Parathyroid adenoma (tissue), 2 donors: ENCODE results near the gene PHTF2.

Experiments used
- H2AFZ ChIP-seq: fragments of 300-600 bp; sonication (generic); one replicate; pipeline ENCODE4 v1.7.0; 2017; ENCODE audit warnings: antibody characterized with exemption, mild to moderate bottlenecking
- H3K27ac ChIP-seq: fragments of 300-600 bp; sonication (generic); one replicate; pipeline ENCODE4 v1.7.0; 2017
- H3K27me3 ChIP-seq: fragments of 300-600 bp; sonication (generic); one replicate; pipeline ENCODE4 v1.7.0; 2017; ENCODE audit warnings: low read length; ENCODE audit not compliant: control insufficient read depth, insufficient read depth
- H3K36me3 ChIP-seq: fragments of 300-600 bp; sonication (generic); one replicate; pipeline ENCODE4 v1.7.0; 2017; ENCODE audit warnings: low read length; ENCODE audit not compliant: control insufficient read depth, insufficient read depth
- H3K4me1 ChIP-seq: fragments of 300-600 bp; sonication (generic); one replicate; pipeline ENCODE4 v1.7.0; 2017; ENCODE audit warnings: control low read depth
- H3K4me2 ChIP-seq: fragments of 300-600 bp; sonication (generic); one replicate; pipeline ENCODE4 v1.7.0; 2017; ENCODE audit warnings: low read length
- H3K4me3 ChIP-seq: fragments of 300-600 bp; sonication (generic); one replicate; pipeline ENCODE4 v1.7.0; 2017; ENCODE audit warnings: low read depth, low read length
- H3K79me2 ChIP-seq: fragments of 300-600 bp; sonication (generic); one replicate; pipeline ENCODE4 v1.7.0; 2017; ENCODE audit warnings: control low read depth
- H3K9ac ChIP-seq: fragments of 300-600 bp; sonication (generic); one replicate; pipeline ENCODE4 v1.7.0; 2017; ENCODE audit warnings: mild to moderate bottlenecking
- H3K9me3 ChIP-seq: fragments of 300-600 bp; sonication (generic); one replicate; pipeline ENCODE4 v1.7.0; 2017; ENCODE audit warnings: low read length; ENCODE audit not compliant: control insufficient read depth
- CTCF ChIP-seq: fragments of 300-600 bp; sonication (generic); IDR thresholded peaks from one replicate; pipeline ENCODE4 v1.7.0; 2017; ENCODE audit warnings: antibody characterized with exemption, mild to moderate bottlenecking
- donor health status: primary hyperparathyroidism.

The PHTF2 gene

GRCh38 chr7:77967429-77967828 lies 168.9 kb downstream of the PHTF2 start:
- H3K27me3 ChIP-seq = no peaks in the 10 kb centered on the region
- H2AFZ ChIP-seq = no peak overlapping the region
- H3K9me3 ChIP-seq = no peaks in the 10 kb centered on the region
- no peak overlapping the region for H3K9ac ChIP-seq
- no peak for TF ChIP-seq CTCF
- no peak overlapping the region for H3K4me3 ChIP-seq
- H3K4me2 ChIP-seq = no peak overlapping the region
- H3K27ac ChIP-seq = no peak overlapping the region
- H3K4me1 ChIP-seq = no peaks in the 10 kb centered on the region
- no peaks in the 10 kb centered on the region for H3K36me3 ChIP-seq
- H3K79me2 ChIP-seq = no peaks in the 10 kb centered on the region

GRCh38 chr7:77971726-77972125 lies 173.2 kb downstream of the PHTF2 start:
- H3K36me3 ChIP-seq = no peaks in the 10 kb centered on the region
- H3K4me2 ChIP-seq = no peak overlapping the region
- no peak overlapping the region for H3K9ac ChIP-seq
- no peak overlapping the region for H3K4me3 ChIP-seq
- no peak overlapping the region for H3K27ac ChIP-seq
- TF ChIP-seq CTCF = no peak
- no peaks in the 10 kb centered on the region for H3K9me3 ChIP-seq
- no peaks in the 10 kb centered on the region for H3K27me3 ChIP-seq
- H3K4me1 ChIP-seq = no peaks in the 10 kb centered on the region
- H3K79me2 ChIP-seq = no peaks in the 10 kb centered on the region
- no peak overlapping the region for H2AFZ ChIP-seq

- no peaks in the 10 kb centered on the region for H3K36me3 ChIP-seq
- no peaks in the 10 kb centered on the region for H3K27me3 ChIP-seq
- no peak overlapping the region for H3K9ac ChIP-seq
- no peaks in the 10 kb centered on the region for H3K9me3 ChIP-seq
- no peak overlapping the region for H3K27ac ChIP-seq
- no peak overlapping the region for H3K4me2 ChIP-seq
- H3K79me2 ChIP-seq = no peaks in the 10 kb centered on the region
- H2AFZ ChIP-seq = no peak overlapping the region
- H3K4me3 ChIP-seq = no peak overlapping the region
- no peak for TF ChIP-seq CTCF
- no peaks in the 10 kb centered on the region for H3K4me1 ChIP-seq
Observed at GRCh38 chr7:77975672-77976480, 177.3 kb downstream of the PHTF2 start.

GRCh38 chr7:77979219-77979618 lies 180.6 kb downstream of the PHTF2 start:
- TF ChIP-seq CTCF = no peak
- no peak overlapping the region for H3K9ac ChIP-seq
- no peak overlapping the region for H3K4me2 ChIP-seq
- H3K36me3 ChIP-seq = no peaks in the 10 kb centered on the region
- no peaks in the 10 kb centered on the region for H3K27me3 ChIP-seq
- H3K4me3 ChIP-seq = no peak overlapping the region
- H3K27ac ChIP-seq = no peak overlapping the region
- H3K9me3 ChIP-seq = no peaks in the 10 kb centered on the region
- H2AFZ ChIP-seq = no peak overlapping the region
- H3K4me1 ChIP-seq = peaks cover 2% of the 10 kb centered on the region
- H3K79me2 ChIP-seq = no peaks in the 10 kb centered on the region
